Amygdala (tissue), 56 donors: ENCODE measurements around the gene KCNA5.

Experiments
- DNase-seq, 56 donors: peaks; one replicate each; lab custom pipeline; 2025; lab: John Stamatoyannopoulos, UW

The KCNA5 gene

GRCh38 chr12:5059358-5059757 lies 15.7 kb downstream of the KCNA5 start:
- no peak for DNase-seq

DNA sequence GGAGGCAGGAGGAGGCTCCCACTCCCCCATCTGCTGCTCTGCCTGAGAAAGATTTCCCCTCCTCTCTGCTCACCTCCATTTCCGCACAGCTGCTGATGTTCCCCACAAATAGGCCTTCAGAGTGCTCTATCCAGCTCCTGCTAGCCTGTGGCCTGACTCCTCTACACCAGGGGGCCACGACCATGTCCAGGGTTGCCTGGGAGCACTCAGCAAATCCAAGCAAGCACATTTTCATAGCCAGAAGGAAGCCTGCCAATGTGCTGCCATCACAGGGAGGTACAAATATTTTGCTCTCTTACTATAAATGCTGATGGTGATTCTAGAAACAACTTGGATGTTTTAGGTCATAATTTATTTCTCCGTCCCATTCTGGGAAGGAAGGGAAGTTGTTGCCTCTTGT lies 17.3 kb downstream of the KCNA5 start:
- DNase-seq, result no peak

- no peak for DNase-seq
Measured at GRCh38 chr12:5063149-5063548, 19.5 kb downstream of the KCNA5 start.

DNA sequence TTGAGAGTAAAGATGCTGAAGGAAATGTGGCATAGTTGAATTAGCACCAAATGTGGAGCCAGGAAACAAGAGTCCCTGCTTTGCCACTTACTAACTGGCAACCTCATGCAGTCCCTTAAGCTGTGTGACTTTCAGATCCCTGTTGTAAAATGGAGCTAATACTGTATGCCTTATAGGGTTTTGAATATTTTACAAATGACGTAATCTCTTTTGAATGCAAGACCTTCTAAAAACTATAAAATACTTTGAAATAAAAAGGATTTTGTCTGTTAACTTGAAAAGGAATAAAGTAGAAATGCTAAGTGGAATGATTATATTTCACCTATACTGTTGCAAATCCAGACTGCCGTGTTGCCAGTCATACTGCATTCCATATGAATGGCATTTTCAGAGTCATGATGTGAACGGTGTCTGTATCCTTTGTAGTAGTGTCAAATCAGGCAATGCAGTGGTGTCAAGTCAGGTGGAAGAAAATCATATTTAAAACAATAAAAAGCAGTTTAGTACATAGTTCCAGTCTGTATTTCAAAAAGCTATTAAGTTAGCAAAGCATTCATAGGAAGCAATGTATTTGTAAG lies 21.3 kb downstream of the KCNA5 start:
- DNase-seq, result no peak

- no peak for DNase-seq
Measured at GRCh38 chr12:5066251-5066650, 22.6 kb downstream of the KCNA5 start.

GRCh38 chr12:5068126-5068525 lies 24.4 kb downstream of the KCNA5 start:
- DNase-seq, result no peak

- no peak for DNase-seq
Measured at GRCh38 chr12:5068619-5069018, 24.9 kb downstream of the KCNA5 start.

GRCh38 chr12:5070090-5070489 lies 26.4 kb downstream of the KCNA5 start:
- no peak for DNase-seq

- DNase-seq, result no peak
Measured at GRCh38 chr12:5071496-5071895, 27.8 kb downstream of the KCNA5 start.

GRCh38 chr12:5072311-5072710 lies 28.6 kb downstream of the KCNA5 start:
- DNase-seq, result peak in 1 of 56 donors; percentile 14

DNA sequence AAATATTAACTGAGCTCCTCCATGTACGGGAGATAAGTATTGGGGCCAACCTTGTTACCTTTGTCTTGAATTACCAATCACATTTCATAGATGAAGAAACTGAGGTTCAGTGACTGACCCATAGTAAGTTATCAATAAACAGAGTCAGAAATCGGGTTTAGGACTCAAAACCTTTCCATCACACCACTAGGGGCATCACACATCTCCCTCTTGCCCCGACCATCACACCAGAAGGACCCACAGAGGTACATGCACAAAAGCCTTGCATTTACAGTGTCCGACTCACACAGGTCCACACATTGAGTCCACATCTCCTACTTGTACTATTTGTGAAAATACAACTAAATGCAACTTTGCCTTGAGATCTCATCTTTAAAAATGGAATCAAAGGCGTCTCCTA lies 29.4 kb downstream of the KCNA5 start:
- no peak for DNase-seq

- DNase-seq, result no peak
Measured at GRCh38 chr12:5073853-5074252, 30.2 kb downstream of the KCNA5 start.

- no peak for DNase-seq
Measured at GRCh38 chr12:5076761-5077160, 33.1 kb downstream of the KCNA5 start.

- DNase-seq, result no peak
Measured at GRCh38 chr12:5078423-5078822, 34.7 kb downstream of the KCNA5 start.

DNA sequence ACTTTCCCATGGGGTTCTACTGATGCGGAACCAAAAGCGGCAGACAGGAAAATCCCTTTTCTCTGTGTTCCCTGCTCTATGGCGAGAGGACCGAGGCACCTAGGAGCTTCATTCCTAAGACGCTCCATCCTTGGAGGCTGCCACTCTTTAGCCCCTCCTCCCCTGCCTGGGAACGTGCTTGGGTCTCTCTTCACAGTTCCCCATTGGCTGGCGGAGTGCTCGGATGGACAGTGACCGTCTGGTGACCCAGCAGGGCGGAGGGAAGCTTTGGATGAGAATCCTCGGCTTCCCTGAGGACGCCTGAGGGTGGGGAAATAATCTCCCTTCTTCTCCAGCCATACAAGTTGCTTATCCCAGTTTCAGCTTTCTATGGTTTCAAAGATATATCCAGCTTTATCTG lies 37.3 kb downstream of the KCNA5 start:
- no peak for DNase-seq

- peak in 20 of 56 donors; percentile 1 to 79 (median 16) for DNase-seq
Measured at GRCh38 chr12:5083955-5084849, 40.5 kb downstream of the KCNA5 start.

- no peak for DNase-seq
Measured at GRCh38 chr12:5085896-5086295, 42.2 kb downstream of the KCNA5 start.

DNA sequence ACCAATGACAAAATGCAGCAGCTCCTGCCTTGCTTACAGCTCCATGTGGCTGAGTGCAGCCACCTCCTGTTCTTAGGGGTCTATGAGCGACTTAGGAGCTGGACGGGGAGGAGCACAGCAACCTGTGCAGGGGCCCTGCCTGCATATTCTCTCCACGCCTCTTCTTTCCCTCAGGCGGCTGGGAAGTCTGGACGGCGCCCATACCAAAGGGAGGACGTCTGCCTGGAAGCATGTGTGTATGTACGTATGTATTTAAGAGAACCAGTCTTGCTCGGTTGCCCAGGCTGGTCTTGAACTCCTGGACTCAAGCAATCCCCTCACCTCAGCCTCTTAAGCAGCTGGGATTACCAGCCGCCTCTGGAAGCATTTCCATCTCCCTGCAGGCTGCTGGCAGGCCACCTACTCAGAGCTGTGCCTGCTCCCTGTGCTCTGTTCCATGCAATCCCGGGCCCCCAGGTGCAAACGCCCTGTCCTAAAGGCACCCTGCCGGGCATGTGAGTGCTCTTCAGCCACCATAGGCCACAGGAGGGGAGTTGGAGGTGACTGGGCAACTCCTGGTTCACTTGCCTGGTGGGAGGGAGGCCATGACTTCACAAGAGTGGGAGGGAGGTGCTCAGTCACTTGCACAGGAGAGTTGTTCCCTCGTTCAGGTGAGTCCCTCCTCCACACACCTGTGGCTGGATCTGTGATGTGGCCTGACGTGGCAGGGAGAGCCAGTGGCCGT lies 44.3 kb downstream of the KCNA5 start:
- DNase-seq, result no peak

DNA sequence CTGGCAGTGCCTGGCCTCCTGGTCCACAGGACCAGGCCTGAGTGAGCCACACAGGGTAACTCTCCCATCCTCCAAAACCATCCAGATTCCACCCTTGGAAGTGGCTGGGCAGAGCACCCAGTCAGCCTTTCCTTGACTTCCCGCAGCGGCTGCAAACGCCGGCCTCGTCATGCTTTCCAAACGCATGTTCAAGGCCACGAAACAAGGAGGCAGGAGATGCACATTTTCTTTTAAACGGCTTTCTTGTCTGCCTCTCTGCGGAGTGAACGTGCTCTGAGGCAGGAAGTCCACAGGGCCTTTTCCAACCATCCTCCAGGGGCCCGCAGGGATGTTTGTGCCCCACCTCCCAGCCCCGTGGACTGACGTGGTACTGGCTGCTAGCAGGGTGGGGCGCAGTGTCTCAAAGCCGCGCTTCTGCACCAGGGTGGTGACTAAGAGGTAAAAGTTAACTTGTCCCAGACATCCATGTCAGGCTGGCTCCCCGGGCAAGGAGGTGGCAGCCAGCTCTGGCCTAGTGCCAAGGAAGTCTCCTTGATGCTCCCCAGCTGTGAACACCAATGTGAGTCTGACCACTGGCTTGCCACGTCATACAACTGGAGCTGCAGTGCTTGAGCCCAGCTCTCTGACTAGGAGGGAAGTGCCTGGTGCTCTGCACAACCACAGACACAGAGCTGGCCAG lies 45.0 kb downstream of the KCNA5 start:
- no peak for DNase-seq

GRCh38 chr12:5094551-5094950 lies 50.9 kb downstream of the KCNA5 start:
- DNase-seq, result no peak

- DNase-seq, result no peak
Measured at GRCh38 chr12:5094986-5095385, 51.3 kb downstream of the KCNA5 start.
